Fibroblast of lung (primary cell): ENCODE measurements around the gene HDLBP.

ENCODE experiments used
- EZH2 ChIP-seq: IDR thresholded peaks from 2 replicates; pipeline ENCODE4 v1.5.1; 2012; ENCODE audit warnings: low read length, control low read depth, mild to moderate bottlenecking; ENCODE audit errors: missing control alignments
- TF ChIP-seq, protein P1 (sequence below), 2 donors: IDR thresholded peaks in 1 of 2; conservative IDR thresholded peaks in 1 of 2; 1 replicate in 1 of 2; 2 replicates in 1 of 2; pipeline ENCODE4 v1.5.1; 2011 to 2012; ENCODE audit warnings: low read length in 2 of 2, control low read depth in 1 of 2, inconsistent platforms in 1 of 2, low read depth in 1 of 2, mild to moderate bottlenecking in 1 of 2

DNA sequence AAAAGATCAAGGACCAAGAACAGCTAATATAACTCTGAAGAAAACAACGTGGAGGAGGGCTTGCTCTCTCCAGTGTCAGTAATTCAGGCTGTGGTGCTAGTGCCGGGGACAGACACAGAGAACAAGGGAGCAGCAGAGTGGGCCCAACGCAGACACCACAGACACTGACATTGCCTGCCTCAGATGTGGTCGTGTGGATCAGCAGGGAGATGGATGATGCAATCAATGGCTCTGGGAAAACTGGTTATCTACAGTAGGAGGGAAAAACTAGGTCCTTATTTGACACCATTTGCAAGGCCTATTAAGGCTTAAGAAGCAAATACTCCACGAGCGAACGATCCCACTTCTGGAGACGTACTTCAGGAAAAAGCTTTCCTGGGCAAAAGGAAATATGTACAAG is 36.1 kb downstream of the HDLBP start:
- TF ChIP-seq, protein P1, sequence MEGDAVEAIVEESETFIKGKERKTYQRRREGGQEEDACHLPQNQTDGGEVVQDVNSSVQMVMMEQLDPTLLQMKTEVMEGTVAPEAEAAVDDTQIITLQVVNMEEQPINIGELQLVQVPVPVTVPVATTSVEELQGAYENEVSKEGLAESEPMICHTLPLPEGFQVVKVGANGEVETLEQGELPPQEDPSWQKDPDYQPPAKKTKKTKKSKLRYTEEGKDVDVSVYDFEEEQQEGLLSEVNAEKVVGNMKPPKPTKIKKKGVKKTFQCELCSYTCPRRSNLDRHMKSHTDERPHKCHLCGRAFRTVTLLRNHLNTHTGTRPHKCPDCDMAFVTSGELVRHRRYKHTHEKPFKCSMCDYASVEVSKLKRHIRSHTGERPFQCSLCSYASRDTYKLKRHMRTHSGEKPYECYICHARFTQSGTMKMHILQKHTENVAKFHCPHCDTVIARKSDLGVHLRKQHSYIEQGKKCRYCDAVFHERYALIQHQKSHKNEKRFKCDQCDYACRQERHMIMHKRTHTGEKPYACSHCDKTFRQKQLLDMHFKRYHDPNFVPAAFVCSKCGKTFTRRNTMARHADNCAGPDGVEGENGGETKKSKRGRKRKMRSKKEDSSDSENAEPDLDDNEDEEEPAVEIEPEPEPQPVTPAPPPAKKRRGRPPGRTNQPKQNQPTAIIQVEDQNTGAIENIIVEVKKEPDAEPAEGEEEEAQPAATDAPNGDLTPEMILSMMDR (conservative IDR thresholded peaks at IDR 0.05 in 1 of 2, IDR thresholded peaks at IDR 0.05 in 1 of 2; ENCODE audit: low read depth in 1 of 2, low read length in 2 of 2), result no peak
- no peak for TF ChIP-seq EZH2
